NCI-H2171 (cell line): ENCODE data around the gene PTPN12.

Experiments used
- DNase-seq: peaks from one replicate; lab custom pipeline; 2025; lab: John Stamatoyannopoulos, UW

The PTPN12 gene

GRCh38 chr7:77665161-77665560, 128.1 kb downstream of the PTPN12 start:
- DNase-seq, result no peak

- no peak for DNase-seq
These were observed 130.5 kb downstream of the PTPN12 start for GRCh38 chr7:77667459-77668086.

GRCh38 chr7:77674878-77675277, 137.8 kb downstream of the PTPN12 start:
- DNase-seq, result no peak

GRCh38 chr7:77679608-77680007, 142.5 kb downstream of the PTPN12 start:
- DNase-seq, result no peak

- DNase-seq, result no peak
These were observed 143.2 kb downstream of the PTPN12 start for GRCh38 chr7:77680266-77680665.

- DNase-seq, result no peak
These were observed 146.9 kb downstream of the PTPN12 start for GRCh38 chr7:77684030-77684429.

GRCh38 chr7:77685233-77685632, 148.1 kb downstream of the PTPN12 start:
- no peak for DNase-seq

GRCh38 chr7:77687100-77687746, 150.1 kb downstream of the PTPN12 start:
- no peak for DNase-seq

GRCh38 chr7:77687747-77688144, 150.7 kb downstream of the PTPN12 start:
- no peak for DNase-seq
